ENCODE data around the gene POLR3H. TPM values are rescaled to one million over a fixed set of nuclear protein-coding genes. Genes with fewer than 3 reads are reported as not detected.

POLR3H gene
- total RNA-seq, 2 donors from 2014 or later = 27.8 to 29.1 TPM

DNA sequence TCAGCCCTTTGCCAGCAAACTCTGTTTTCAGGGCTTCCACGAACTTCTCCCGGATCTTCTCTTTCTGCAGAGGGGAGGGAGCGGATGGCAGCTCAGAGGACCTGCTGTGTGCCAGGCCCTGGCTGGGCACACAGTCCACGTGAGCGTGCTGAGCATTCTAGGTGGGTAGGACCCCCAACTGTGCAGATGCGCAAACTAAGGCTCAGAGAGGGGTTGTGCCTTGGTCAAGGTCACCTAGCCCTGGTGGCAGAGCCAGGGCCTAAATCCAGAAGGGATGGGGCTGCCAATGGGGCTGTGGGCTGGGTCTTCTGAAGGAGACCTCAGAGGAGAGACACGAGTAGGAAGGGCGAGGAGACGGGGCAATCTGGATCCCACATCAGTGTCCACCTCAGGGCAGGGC, 34.5 kb upstream of the POLR3H start:
- intact Hi-C loops (cut with DNase I) = no loop called here
- DNase-seq (ENCODE audit: low spot score) = no peak
- WGBS = 86% methylated on average over 9 of the region's 9 CpGs
- H3K27ac ChIP-seq = no peak overlapping the region
- H3K4me1 ChIP-seq (replicated peaks) = no peaks in the 10 kb centered on the region
- H3K27me3 ChIP-seq (replicated peaks; ENCODE audit: insufficient read depth) = no peaks in the 10 kb centered on the region
- peaks cover 4% of the 10 kb centered on the region in 2 donors for H3K36me3 ChIP-seq
- no peaks in the 10 kb centered on the region for H3K9me3 ChIP-seq
- no peak overlapping the region for H3K4me3 ChIP-seq
- no peak for TF ChIP-seq POLR2A (IDR thresholded peaks at IDR 0.05)
- TF ChIP-seq POLR2AphosphoS5 (IDR thresholded peaks at IDR 0.05) = no peak
- TF ChIP-seq, protein P1, sequence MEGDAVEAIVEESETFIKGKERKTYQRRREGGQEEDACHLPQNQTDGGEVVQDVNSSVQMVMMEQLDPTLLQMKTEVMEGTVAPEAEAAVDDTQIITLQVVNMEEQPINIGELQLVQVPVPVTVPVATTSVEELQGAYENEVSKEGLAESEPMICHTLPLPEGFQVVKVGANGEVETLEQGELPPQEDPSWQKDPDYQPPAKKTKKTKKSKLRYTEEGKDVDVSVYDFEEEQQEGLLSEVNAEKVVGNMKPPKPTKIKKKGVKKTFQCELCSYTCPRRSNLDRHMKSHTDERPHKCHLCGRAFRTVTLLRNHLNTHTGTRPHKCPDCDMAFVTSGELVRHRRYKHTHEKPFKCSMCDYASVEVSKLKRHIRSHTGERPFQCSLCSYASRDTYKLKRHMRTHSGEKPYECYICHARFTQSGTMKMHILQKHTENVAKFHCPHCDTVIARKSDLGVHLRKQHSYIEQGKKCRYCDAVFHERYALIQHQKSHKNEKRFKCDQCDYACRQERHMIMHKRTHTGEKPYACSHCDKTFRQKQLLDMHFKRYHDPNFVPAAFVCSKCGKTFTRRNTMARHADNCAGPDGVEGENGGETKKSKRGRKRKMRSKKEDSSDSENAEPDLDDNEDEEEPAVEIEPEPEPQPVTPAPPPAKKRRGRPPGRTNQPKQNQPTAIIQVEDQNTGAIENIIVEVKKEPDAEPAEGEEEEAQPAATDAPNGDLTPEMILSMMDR (IDR thresholded peaks at IDR 0.05) = no peak

DNA sequence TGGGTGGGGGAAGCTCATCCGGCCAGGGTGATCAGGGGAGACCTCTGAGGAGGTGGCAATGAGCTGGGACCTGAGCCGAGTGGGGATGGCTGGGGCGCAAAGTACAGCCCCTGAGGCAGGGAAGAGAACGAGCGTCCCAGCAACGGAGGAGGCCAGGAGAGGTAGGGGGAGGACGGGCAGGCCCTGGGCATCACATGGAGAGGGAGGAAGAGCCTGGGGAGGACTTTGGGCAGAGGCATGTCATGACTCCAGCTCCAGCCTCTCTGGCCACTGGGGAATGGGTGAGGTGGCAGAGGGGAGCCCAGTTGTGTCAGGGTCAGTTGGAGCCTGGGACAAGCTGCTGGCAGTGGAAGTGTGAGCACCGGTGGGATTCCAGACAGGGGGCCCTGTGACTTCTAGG, 33.8 kb upstream of the POLR3H start:
- intact Hi-C loops (cut with DNase I) = no loop called here
- Histone ChIP-seq H3K36me3 (peaks cover 4% of the 10 kb centered on the region in 2 donors), H3K27me3 (replicated peaks; ENCODE audit: insufficient read depth) (no peaks in the 10 kb centered on the region), H3K27ac (no peak overlapping the region), H3K4me3 (no peak overlapping the region), H3K4me1 (replicated peaks) (no peaks in the 10 kb centered on the region), H3K9me3 (no peaks in the 10 kb centered on the region)
- no peak for DNase-seq (ENCODE audit: low spot score)
- TF ChIP-seq POLR2A (IDR thresholded peaks at IDR 0.05) (no peak), POLR2AphosphoS5 (IDR thresholded peaks at IDR 0.05) (no peak)
- TF ChIP-seq, protein P1 (IDR thresholded peaks at IDR 0.05) = no peak
- 85% methylated on average over 8 of the region's 8 CpGs for WGBS

- H3K27ac ChIP-seq = no peak overlapping the region
- no peak for DNase-seq (ENCODE audit: low spot score)
- 74% methylated on average over 7 of the region's 9 CpGs for WGBS
These were observed 32.6 kb upstream of the POLR3H start for GRCh38 chr22:41576877-41577276.

DNA sequence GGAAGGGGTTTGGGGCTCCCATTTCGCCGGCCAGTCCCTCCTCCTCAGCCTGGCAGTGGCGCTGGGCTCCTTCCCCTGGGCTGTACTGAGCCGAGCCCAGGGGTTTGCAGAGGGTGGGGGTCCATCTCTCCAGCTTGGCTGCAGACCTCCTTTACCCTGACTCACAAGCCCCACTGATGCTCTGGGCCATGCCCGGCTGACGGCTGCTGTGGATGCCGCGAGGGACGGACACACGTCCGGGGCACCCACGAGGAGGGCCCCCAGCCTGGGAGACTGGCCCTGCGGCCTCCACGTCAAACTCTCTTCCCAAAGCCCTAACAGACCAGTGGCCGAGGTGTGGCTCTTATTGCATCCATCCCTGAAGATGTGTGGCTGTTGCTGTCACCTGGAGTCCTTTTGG, 31.3 kb upstream of the POLR3H start:
- H3K27ac ChIP-seq = no peak overlapping the region
- H3K27me3 ChIP-seq (replicated peaks; ENCODE audit: insufficient read depth) = no peaks in the 10 kb centered on the region
- peaks cover 4% of the 10 kb centered on the region in 2 donors for H3K36me3 ChIP-seq
- no peaks in the 10 kb centered on the region for H3K9me3 ChIP-seq
- intact Hi-C loops (cut with DNase I) = no loop called here
- WGBS = 90% methylated on average over 15 of the region's 15 CpGs
- TF ChIP-seq POLR2AphosphoS5 (IDR thresholded peaks at IDR 0.05) = no peak
- TF ChIP-seq POLR2A (IDR thresholded peaks at IDR 0.05) = no peak
- TF ChIP-seq, protein P1 (IDR thresholded peaks at IDR 0.05) = no peak
- H3K4me3 ChIP-seq = no peak overlapping the region
- H3K4me1 ChIP-seq (replicated peaks) = no peaks in the 10 kb centered on the region
- DNase-seq (ENCODE audit: low spot score) = no peak

More at GRCh38 chr22:41576877-41577276, 32.6 kb upstream of the POLR3H start:
- intact Hi-C loops (cut with DNase I) = no loop called here
- no peaks in the 10 kb centered on the region for H3K27me3 ChIP-seq (replicated peaks; ENCODE audit: insufficient read depth)
- H3K9me3 ChIP-seq = no peaks in the 10 kb centered on the region
- H3K4me3 ChIP-seq = no peak overlapping the region
- no peaks in the 10 kb centered on the region for H3K4me1 ChIP-seq (replicated peaks)
- peaks cover 4% of the 10 kb centered on the region in 2 donors for H3K36me3 ChIP-seq
- no peak for TF ChIP-seq POLR2A (IDR thresholded peaks at IDR 0.05)
- TF ChIP-seq, protein P1 (IDR thresholded peaks at IDR 0.05) = peak in 3 of 4 experiments; percentile 19 to 59 (median 59)

- no peak overlapping the region for H3K4me3 ChIP-seq
- 64% methylated on average over 26 of the region's 26 CpGs for WGBS
- intact Hi-C loops (cut with DNase I) = no loop called here
- TF ChIP-seq POLR2A (IDR thresholded peaks at IDR 0.05) (no peak), POLR2AphosphoS5 (IDR thresholded peaks at IDR 0.05) (no peak)
- TF ChIP-seq, protein P1 (IDR thresholded peaks at IDR 0.05) = no peak
- H3K27me3 ChIP-seq (replicated peaks; ENCODE audit: insufficient read depth) = no peaks in the 10 kb centered on the region
- H3K4me1 ChIP-seq (replicated peaks) = no peaks in the 10 kb centered on the region
- DNase-seq (ENCODE audit: low spot score) = no peak
- H3K9me3 ChIP-seq = no peaks in the 10 kb centered on the region
- peaks cover 4% of the 10 kb centered on the region in 2 donors for H3K36me3 ChIP-seq
- no peak overlapping the region for H3K27ac ChIP-seq
These were observed 30.6 kb upstream of the POLR3H start for GRCh38 chr22:41574847-41575381.
